Peyer's patch (tissue), 4 donors: ENCODE results near the gene ADGRG1.

ENCODE experiments used
- POLR2A ChIP-seq, 2 donors: fragments of 450-650 bp; IDR thresholded peaks; one replicate each; pipeline ENCODE4 v1.5.1; 2017; ENCODE audit warnings: antibody characterized with exemption in 2 of 2, mild to moderate bottlenecking in 2 of 2, moderate library complexity in 2 of 2
- TF ChIP-seq, protein P1 (sequence below), 6 experiments: fragments of 450-650 bp in 4 of 6; fragments of 200-600 bp in 2 of 6; sonication (generic) in 1 of 6; IDR thresholded peaks; one replicate each; pipeline ENCODE4 v1.5.1; 2017 to 2019; ENCODE audit warnings: antibody characterized with exemption in 6 of 6, mild to moderate bottlenecking in 3 of 6, moderate library complexity in 1 of 6

- TF ChIP-seq, protein P1, sequence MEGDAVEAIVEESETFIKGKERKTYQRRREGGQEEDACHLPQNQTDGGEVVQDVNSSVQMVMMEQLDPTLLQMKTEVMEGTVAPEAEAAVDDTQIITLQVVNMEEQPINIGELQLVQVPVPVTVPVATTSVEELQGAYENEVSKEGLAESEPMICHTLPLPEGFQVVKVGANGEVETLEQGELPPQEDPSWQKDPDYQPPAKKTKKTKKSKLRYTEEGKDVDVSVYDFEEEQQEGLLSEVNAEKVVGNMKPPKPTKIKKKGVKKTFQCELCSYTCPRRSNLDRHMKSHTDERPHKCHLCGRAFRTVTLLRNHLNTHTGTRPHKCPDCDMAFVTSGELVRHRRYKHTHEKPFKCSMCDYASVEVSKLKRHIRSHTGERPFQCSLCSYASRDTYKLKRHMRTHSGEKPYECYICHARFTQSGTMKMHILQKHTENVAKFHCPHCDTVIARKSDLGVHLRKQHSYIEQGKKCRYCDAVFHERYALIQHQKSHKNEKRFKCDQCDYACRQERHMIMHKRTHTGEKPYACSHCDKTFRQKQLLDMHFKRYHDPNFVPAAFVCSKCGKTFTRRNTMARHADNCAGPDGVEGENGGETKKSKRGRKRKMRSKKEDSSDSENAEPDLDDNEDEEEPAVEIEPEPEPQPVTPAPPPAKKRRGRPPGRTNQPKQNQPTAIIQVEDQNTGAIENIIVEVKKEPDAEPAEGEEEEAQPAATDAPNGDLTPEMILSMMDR (IDR thresholded peaks at IDR 0.05) = no peak
- peak in 1 of 2 donors; percentile 32 for TF ChIP-seq POLR2A (IDR thresholded peaks at IDR 0.05)
These were observed at the start of gene ADGRG1 for GRCh38 chr16:57628008-57628781.
